SH-SY5Y (cell line): ENCODE data around the gene DCLRE1C.

Experiments
- GATA2 ChIP-seq: IDR thresholded peaks from 2 replicates; pipeline ENCODE4 v1.6.1; 2011; ENCODE audit warnings: mild to moderate bottlenecking, low read depth, low read length
- GATA3 ChIP-seq: IDR thresholded peaks from 2 replicates; pipeline ENCODE4 v1.6.1; 2011; ENCODE audit warnings: low read depth, mild to moderate bottlenecking, low read length, moderate library complexity

- TF ChIP-seq GATA3: no peak
- TF ChIP-seq GATA2: no peak
These were observed 44.8 kb downstream of the DCLRE1C start for GRCh38 chr10:14909101-14909500.
